ENCODE data around the gene CASKIN1. TPM values are rescaled to one million over a fixed set of nuclear protein-coding genes. Genes with fewer than 3 reads are reported as not detected.
A peak's percentile ranks its signal among the peaks of the same experiment; 100 is the strongest.

The CASKIN1 gene
- total RNA-seq, 1 experiment from 2014 or later = 5.9 TPM

DNA sequence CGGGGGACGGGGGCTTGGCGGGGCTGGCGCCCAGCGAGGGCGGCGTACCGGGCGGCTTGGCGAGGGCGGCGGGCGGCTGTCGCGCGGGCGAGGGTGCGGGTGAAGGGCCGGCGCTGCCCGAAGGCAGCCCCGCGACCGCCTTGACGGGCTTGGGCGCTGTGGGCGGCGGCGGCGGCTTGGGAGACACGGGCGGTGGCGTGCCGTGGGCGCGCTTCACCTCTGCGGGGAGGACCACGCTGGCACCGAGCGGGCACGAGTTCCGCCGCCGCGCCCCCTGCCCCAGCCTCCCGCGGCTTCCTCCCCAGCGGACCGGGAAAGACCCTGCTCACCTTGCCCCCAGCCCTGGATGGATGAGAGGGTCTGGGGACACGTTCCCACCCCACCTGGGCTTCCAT lies 17.3 kb downstream of the CASKIN1 start (continued):
- TF ChIP-seq, protein P1, sequence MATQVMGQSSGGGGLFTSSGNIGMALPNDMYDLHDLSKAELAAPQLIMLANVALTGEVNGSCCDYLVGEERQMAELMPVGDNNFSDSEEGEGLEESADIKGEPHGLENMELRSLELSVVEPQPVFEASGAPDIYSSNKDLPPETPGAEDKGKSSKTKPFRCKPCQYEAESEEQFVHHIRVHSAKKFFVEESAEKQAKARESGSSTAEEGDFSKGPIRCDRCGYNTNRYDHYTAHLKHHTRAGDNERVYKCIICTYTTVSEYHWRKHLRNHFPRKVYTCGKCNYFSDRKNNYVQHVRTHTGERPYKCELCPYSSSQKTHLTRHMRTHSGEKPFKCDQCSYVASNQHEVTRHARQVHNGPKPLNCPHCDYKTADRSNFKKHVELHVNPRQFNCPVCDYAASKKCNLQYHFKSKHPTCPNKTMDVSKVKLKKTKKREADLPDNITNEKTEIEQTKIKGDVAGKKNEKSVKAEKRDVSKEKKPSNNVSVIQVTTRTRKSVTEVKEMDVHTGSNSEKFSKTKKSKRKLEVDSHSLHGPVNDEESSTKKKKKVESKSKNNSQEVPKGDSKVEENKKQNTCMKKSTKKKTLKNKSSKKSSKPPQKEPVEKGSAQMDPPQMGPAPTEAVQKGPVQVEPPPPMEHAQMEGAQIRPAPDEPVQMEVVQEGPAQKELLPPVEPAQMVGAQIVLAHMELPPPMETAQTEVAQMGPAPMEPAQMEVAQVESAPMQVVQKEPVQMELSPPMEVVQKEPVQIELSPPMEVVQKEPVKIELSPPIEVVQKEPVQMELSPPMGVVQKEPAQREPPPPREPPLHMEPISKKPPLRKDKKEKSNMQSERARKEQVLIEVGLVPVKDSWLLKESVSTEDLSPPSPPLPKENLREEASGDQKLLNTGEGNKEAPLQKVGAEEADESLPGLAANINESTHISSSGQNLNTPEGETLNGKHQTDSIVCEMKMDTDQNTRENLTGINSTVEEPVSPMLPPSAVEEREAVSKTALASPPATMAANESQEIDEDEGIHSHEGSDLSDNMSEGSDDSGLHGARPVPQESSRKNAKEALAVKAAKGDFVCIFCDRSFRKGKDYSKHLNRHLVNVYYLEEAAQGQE (IDR thresholded peaks at IDR 0.05; ENCODE audit: low read depth) = no peak
- TF ChIP-seq EZH2phosphoT487 (IDR thresholded peaks at IDR 0.05; ENCODE audit: borderline replicate concordance) (no peak), ELF1 (IDR thresholded peaks at IDR 0.05; ENCODE audit: borderline replicate concordance, low read depth) (no peak), ZNF274 (IDR thresholded peaks at IDR 0.05; ENCODE audit: low read depth, low read length) (no peak)

DNA sequence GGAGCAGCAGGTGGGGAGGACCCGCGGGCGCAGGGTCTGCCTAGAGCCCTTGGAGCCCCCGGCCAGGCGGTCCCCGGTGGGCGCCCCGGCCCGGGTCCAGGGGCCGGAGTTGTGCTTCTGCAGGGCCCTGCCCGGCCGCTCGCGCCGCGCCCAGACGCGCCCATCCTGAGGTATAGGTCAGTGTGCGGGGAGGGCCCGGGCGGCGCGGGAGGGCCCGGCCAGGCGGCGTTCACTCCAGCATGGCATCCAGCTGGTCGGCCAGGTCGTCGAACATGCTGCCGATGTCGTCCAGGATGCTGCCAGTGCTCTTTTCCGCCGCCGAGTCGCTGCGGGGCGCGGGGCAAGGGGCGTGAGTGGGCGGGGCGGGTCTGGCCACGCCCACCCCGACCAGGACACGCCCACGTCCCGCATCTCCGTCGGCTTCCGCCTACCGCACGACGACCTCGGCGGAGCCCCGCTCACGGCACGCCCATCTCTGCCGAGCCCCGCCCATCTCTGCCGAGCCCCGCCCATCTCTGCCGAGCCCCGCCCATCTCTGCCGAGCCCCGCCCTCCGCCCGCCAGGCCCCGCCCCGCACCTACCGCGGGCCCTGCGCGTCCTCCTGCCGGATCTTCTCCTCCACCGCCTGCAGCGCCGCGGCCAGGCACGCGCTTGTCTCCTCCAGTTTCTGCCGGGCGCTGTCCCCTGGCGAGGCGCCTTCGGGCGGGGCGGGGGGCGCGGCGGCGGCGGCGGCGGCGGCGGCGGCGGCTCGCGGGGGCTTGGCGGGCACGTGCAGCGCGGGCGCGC lies 17.9 kb downstream of the CASKIN1 start:
- H3K79me2 ChIP-seq (ENCODE audit: insufficient read depth, low read length) = no peaks in the 10 kb centered on the region
- no peaks in the 10 kb centered on the region for H3K9me3 ChIP-seq (ENCODE audit: control insufficient read depth in 1 of 2, insufficient read depth in 1 of 2, low read depth in 1 of 2, low read length in 2 of 2)
- peaks cover 0 to 5% of the 10 kb centered on the region in 2 experiments; a peak in 1 of 4 replicates for H3K4me1 ChIP-seq (ENCODE audit: control insufficient read depth in 1 of 2, insufficient read depth in 2 of 2, low read length in 2 of 2)
- H3K27ac ChIP-seq (ENCODE audit: low read depth, low read length) = peak overlapping the region; percentile 35; the same call in 1 of the 2 replicates
- no peak overlapping the region for H3K4me2 ChIP-seq (ENCODE audit: low read length)
- ChIA-PET POLR2A (interaction anchor here (1.4 kb wide), 1 partner anchor 23 kb away, joined by 6 read pairs; the partner anchor contains the start of gene TRAF7), CTCF (no interaction called here), RAD21 (ENCODE audit: low non-redundant PET in 1 of 2, low total read pairs in 2 of 2, uncharacterized antibody in 2 of 2, unreplicated experiment in 2 of 2) (no interaction called here)
- TF ChIP-seq EGR1 (IDR thresholded peaks at IDR 0.05; ENCODE audit: low read depth) (peak; percentile 45; the same call in 1 of the 2 replicates), POLR2AphosphoS5 (IDR thresholded peaks at IDR 0.05; ENCODE audit: low read depth, low read length) (peak; percentile 45; the same call in 1 of the 2 replicates), CEBPB (IDR thresholded peaks at IDR 0.05; ENCODE audit: low read depth) (no peak), SP1 (IDR thresholded peaks at IDR 0.05; ENCODE audit: low read depth) (no peak), EZH2 (IDR thresholded peaks at IDR 0.05) (no peak)
- no peak for DNase-seq (ENCODE audit: low read depth, low spot score)
- intact Hi-C loops (cut with micrococcal nuclease) = no loop called here
- H3K9ac ChIP-seq (ENCODE audit: low read length) = no peak overlapping the region
- peak; percentile 81 for ATAC-seq
- no TSS peak for BruUV-seq (replicated peaks)
- H2AFZ ChIP-seq (ENCODE audit: low read depth, low read length, poor library complexity, severe bottlenecking) = no peak overlapping the region
- no peaks in the 10 kb centered on the region for H3K27me3 ChIP-seq (ENCODE audit: insufficient read depth, low read length)
- no peaks in the 10 kb centered on the region for H3K9me2 ChIP-seq (ENCODE audit: insufficient read depth)
- H4K20me1 ChIP-seq (ENCODE audit: insufficient read depth) = no peaks in the 10 kb centered on the region
- H3K36me3 ChIP-seq (ENCODE audit: control insufficient read depth in 1 of 2, insufficient read depth in 2 of 2, low read length in 2 of 2) = peaks cover 8 to 17% of the 10 kb centered on the region in 2 experiments; a peak in 2 of 4 replicates
- no peak overlapping the region for H3K4me3 ChIP-seq (replicated peaks in 1 of 2; ENCODE audit: low read depth in 1 of 2, low read length in 2 of 2)
